ENCODE data around the gene SLC2A9. TPM values are rescaled to one million over a fixed set of nuclear protein-coding genes. Genes with fewer than 3 reads are reported as not detected.

SLC2A9 gene
- total RNA-seq, 1 donor from 2014 or later = 3.6 TPM

GRCh38 chr4:9933184-9933583 is 88.1 kb downstream of the SLC2A9 start:
- TF ChIP-seq CTCF (IDR thresholded peaks at IDR 0.05; ENCODE audit: insufficient read depth, low read length, poor library complexity, severe bottlenecking) = no peak
- Histone ChIP-seq H3K36me3 (ENCODE audit: control insufficient read depth, insufficient read depth, low read length) (no peaks in the 10 kb centered on the region), H3K4me3 (ENCODE audit: low read depth, low read length) (no peak overlapping the region), H3K27me3 (ENCODE audit: control insufficient read depth, insufficient read depth, low read length) (peaks cover 3% of the 10 kb centered on the region)
- DNase-seq (ENCODE audit: low read depth) = no peak

GRCh38 chr4:9932771-9933170 is 88.5 kb downstream of the SLC2A9 start:
- no peak for DNase-seq (ENCODE audit: low read depth)
- TF ChIP-seq CTCF (IDR thresholded peaks at IDR 0.05; ENCODE audit: insufficient read depth, low read length, poor library complexity, severe bottlenecking) = no peak
- H3K4me3 ChIP-seq (ENCODE audit: low read depth, low read length) = no peak overlapping the region
- no peaks in the 10 kb centered on the region for H3K36me3 ChIP-seq (ENCODE audit: control insufficient read depth, insufficient read depth, low read length)
- peaks cover 3% of the 10 kb centered on the region for H3K27me3 ChIP-seq (ENCODE audit: control insufficient read depth, insufficient read depth, low read length)

GRCh38 chr4:9931146-9931545 is 90.2 kb downstream of the SLC2A9 start:
- Histone ChIP-seq H3K36me3 (ENCODE audit: control insufficient read depth, insufficient read depth, low read length) (no peaks in the 10 kb centered on the region), H3K4me3 (ENCODE audit: low read depth, low read length) (no peak overlapping the region), H3K27me3 (ENCODE audit: control insufficient read depth, insufficient read depth, low read length) (no peaks in the 10 kb centered on the region)
- DNase-seq (ENCODE audit: low read depth) = no peak
- TF ChIP-seq CTCF (IDR thresholded peaks at IDR 0.05; ENCODE audit: insufficient read depth, low read length, poor library complexity, severe bottlenecking) = no peak

DNA sequence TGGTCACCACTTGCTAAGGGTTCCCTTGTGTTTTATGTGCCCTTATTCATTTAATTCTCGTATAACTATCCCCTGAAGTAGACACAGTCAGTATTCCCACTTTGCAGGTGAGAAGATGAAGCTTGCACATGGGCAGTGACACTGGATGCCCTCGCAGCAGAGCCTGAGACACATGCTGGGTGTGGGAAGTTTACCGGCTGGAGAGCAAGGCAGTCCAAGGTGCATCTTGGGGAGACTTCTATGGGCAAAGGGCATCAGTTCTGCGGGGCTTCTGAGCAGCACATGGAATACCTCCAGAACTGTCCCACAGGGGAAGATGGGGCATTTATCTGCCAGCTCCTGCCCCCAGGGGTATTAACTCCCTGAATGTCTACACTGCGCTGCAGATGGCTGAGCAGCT is 92.2 kb downstream of the SLC2A9 start:
- no peaks in the 10 kb centered on the region for H3K36me3 ChIP-seq (ENCODE audit: control insufficient read depth, insufficient read depth, low read length)
- DNase-seq (ENCODE audit: low read depth) = no peak
- no peaks in the 10 kb centered on the region for H3K27me3 ChIP-seq (ENCODE audit: control insufficient read depth, insufficient read depth, low read length)
- H3K4me3 ChIP-seq (ENCODE audit: low read depth, low read length) = no peak overlapping the region
- no peak for TF ChIP-seq CTCF (IDR thresholded peaks at IDR 0.05; ENCODE audit: insufficient read depth, low read length, poor library complexity, severe bottlenecking)

DNA sequence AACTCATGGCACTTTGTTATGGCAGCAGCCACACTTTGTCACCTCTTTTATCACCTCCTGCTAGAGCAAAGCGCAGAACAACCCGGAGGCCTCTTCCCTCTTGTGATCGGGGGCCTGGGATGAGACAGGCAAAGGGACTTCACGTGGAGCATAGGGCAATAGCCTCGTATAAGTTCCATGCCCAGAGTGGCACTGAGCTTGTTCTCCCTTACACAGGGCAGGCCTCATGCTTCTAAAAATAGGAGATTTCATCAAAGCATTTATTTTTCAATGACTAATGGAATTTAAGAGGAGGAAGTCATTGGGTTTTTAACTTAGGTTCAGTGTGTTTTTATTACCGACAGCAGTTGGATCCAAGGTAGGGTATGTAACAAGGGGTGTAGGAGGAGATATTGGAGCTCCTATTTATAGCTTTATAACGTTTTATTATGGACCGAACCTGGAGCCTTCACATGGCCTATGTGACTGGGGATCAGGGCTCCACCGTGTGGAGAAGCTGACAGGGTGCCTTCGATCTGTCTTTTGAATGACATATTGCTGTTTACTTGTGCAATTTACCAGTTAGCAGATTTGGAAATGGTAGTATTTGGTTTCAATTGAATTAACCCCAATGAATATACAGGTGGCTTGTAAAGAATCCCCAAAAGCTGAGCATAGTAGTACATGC is 93.8 kb downstream of the SLC2A9 start:
- Histone ChIP-seq H3K4me3 (ENCODE audit: low read depth, low read length) (no peak overlapping the region), H3K27me3 (ENCODE audit: control insufficient read depth, insufficient read depth, low read length) (no peaks in the 10 kb centered on the region), H3K36me3 (ENCODE audit: control insufficient read depth, insufficient read depth, low read length) (no peaks in the 10 kb centered on the region)
- no peak for DNase-seq (ENCODE audit: low read depth)
- no peak for TF ChIP-seq CTCF (IDR thresholded peaks at IDR 0.05; ENCODE audit: insufficient read depth, low read length, poor library complexity, severe bottlenecking)

- Histone ChIP-seq H3K27me3 (ENCODE audit: control insufficient read depth, insufficient read depth, low read length) (no peaks in the 10 kb centered on the region), H3K36me3 (ENCODE audit: control insufficient read depth, insufficient read depth, low read length) (no peaks in the 10 kb centered on the region), H3K4me3 (ENCODE audit: low read depth, low read length) (no peak overlapping the region)
- TF ChIP-seq CTCF (IDR thresholded peaks at IDR 0.05; ENCODE audit: insufficient read depth, low read length, poor library complexity, severe bottlenecking) = no peak
- DNase-seq (ENCODE audit: low read depth) = no peak
Observed at GRCh38 chr4:9926586-9926985, 94.7 kb downstream of the SLC2A9 start.
